A673 (cell line): ENCODE measurements around the gene ATAD5.

Experiments
- CTCF ChIP-seq: fragments of 300-800, 200-600 bp; sonication (generic); conservative IDR thresholded peaks from 2 replicates; pipeline ENCODE4 v1.5.1; 2017; ENCODE audit warnings: low read depth, mild to moderate bottlenecking, antibody characterized with exemption, low read length, moderate library complexity, mixed read lengths
- EZH2 ChIP-seq: fragments of 200-600 bp; sonication (generic); IDR thresholded peaks from 2 replicates; pipeline ENCODE4 v1.6.1; 2017; ENCODE audit warnings: borderline replicate concordance, low read depth, mild to moderate bottlenecking, mixed read lengths, antibody characterized with exemption, low read length; ENCODE audit not compliant: poor library complexity, severe bottlenecking

GRCh38 chr17:30897311-30897710 lies 65.5 kb downstream of the ATAD5 start:
- no peak for TF ChIP-seq CTCF
- no peak for TF ChIP-seq EZH2
